ENCODE data around the gene PYDC2.

DNA sequence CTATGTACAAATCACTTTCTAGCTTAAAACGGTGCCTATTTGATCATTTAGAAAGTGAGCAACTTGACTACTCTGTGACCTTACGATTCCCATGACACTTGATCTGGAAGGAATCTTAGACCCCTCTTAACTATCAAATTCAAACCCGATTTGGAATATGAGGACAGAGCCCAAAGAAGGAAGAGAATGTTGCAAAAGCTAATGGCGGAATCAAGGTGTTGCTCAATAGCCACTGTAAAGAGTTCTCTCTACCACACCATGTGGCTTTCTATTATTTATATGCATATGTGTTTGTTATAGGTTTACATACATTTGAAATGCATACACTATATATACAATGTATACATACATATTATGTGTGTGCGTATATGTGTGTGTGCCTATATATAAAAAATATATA lies 39.9 kb downstream of the PYDC2 start:
- TF ChIP-seq, protein P1, sequence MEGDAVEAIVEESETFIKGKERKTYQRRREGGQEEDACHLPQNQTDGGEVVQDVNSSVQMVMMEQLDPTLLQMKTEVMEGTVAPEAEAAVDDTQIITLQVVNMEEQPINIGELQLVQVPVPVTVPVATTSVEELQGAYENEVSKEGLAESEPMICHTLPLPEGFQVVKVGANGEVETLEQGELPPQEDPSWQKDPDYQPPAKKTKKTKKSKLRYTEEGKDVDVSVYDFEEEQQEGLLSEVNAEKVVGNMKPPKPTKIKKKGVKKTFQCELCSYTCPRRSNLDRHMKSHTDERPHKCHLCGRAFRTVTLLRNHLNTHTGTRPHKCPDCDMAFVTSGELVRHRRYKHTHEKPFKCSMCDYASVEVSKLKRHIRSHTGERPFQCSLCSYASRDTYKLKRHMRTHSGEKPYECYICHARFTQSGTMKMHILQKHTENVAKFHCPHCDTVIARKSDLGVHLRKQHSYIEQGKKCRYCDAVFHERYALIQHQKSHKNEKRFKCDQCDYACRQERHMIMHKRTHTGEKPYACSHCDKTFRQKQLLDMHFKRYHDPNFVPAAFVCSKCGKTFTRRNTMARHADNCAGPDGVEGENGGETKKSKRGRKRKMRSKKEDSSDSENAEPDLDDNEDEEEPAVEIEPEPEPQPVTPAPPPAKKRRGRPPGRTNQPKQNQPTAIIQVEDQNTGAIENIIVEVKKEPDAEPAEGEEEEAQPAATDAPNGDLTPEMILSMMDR (IDR thresholded peaks at IDR 0.05; ENCODE audit: low read length): no peak
- TF ChIP-seq EZH2 (IDR thresholded peaks at IDR 0.05; ENCODE audit: borderline replicate concordance, low read length): no peak

Data from OCI-LY1 (cell line).